ENCODE measurements around the gene TOM1L2.
"Not testable (repeated sequence)": the region's sequence is repeated elsewhere in the genome, so short reads cannot be mapped to it uniquely, and the experiment has no call there.

TOM1L2 gene

DNA sequence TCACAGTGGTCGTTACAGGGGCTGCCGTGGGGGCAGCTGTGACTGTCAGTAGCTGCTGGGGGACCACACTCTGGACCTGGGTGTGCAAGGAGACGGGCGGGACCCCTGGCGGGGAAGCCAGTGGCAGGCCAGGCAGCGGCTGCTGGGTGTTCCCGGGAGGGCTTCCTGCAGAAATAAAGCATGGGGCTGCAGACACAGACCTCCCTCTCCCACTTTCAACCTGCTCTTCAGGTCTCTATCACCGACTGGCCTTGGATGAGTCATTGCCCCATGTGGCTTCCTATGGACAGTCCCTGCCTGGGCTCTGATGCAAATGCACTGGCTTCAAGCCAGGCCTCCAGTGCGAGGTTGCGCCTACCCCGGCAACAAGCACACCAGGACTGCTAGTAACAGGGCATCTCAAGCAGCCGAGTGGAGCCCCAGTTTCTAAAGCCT is 152.6 kb downstream of the TOM1L2 start:
- peak in 1 of 2 donors; percentile 38 for DNase-seq (ENCODE audit: low read depth in 2 of 2)

- DNase-seq (ENCODE audit: low read depth in 2 of 2): no peak
These were observed 153.1 kb downstream of the TOM1L2 start for GRCh38 chr17:17819111-17819510.

DNA sequence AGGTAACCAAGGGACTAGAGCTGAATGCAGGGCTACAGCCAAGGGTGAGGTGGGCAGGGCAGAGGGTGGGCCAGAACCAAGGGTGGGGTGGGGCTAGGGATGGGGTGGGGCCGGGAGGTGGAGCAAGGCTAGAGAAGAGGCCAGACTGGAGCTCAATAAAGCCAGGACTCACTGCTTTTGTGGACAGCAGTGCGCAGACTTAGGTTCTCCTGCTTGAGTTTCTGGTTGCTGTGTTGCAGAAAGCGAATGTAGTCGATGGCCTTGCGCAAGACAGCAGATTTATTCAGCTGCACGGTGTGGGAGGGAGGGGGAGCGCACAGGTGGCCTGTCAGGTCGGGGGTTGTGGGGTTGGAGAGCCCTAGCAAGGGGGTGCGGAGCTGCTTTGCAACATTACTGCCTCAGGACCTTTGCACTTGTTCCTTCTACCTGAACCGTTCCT is 154.1 kb downstream of the TOM1L2 start:
- DNase-seq (ENCODE audit: low read depth in 2 of 2): no peak

DNA sequence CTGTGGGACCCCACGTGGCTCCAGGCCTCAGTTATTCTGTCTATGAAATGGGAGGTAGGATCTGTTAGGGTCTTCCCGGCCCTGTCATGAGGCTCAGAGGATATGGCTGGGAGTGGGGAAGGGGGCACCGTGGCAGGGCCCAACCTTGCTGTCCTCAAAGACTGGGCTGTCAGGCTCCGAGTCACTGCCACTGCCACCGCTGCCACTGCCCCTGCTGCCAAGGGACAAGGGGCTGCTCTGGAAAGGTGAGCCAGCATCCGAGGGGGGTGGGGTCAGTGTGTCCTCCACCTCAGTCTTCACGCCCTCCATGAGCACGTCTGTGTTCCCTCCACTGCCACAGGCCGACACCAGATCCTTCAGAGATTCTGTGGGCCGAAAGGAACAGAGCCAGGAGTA is 154.7 kb downstream of the TOM1L2 start:
- no peak for DNase-seq (ENCODE audit: low read depth in 2 of 2)

GRCh38 chr17:17816831-17817551 is 155.2 kb downstream of the TOM1L2 start:
- DNase-seq (ENCODE audit: low read depth in 2 of 2): no peak

GRCh38 chr17:17816240-17816814 is 155.9 kb downstream of the TOM1L2 start:
- DNase-seq (ENCODE audit: low read depth in 2 of 2): no peak

DNA sequence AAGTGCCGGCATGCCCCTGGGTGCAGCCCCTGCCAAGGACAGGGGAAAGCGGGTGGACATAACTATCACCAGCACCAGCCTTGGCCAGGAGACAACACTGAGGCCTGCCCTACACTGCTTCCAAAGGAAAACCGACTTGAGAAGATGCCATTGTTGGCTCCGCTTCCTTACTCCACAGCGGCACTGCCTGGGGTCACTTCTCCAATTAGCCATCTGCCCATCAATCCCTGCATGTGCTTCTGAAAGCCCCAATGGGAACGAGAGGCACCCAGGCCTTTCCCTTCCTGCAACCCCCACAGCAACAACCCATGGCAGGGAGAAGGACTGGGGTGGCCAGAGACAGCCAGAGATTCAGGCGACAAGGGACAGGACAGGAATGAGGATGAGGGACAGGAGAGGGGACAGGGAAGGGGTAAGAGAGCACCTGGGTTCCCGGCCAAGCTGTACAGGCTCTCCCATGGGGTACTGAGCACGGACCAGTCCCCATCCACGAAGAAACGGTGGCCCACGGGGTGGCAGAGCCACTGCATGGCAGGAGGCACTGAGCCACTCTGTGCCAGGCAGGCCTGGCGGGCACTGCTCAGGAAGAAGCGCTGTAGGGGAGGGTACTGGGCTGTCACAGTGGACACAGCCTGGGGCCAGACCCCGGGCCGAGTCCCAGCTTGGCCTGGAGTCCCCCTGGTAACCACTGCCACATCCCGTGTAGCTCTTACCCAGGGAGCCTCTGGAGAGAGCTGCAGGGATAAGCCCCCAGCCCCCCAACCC is 156.6 kb downstream of the TOM1L2 start:
- DNase-seq (ENCODE audit: low read depth in 2 of 2): no peak

DNA sequence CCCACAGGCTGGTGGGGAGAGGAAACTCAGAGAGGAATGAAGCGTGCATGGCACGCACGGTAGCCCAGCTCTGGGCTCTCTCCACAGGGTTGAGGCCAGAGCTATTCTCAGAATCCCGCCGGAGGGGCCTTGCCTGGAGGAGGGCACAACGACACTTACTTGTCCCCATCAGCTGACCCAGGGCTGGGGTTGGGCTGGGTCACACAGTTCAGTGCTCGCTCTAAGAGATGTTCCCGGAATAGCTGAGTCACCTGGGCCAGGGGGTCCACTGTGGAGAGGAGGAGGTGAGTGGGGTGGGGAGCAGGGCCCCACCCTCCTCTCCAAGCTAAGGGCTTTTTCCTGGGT is 157.2 kb downstream of the TOM1L2 start:
- DNase-seq (ENCODE audit: low read depth in 2 of 2): no peak

GRCh38 chr17:17814162-17815061 is 157.8 kb downstream of the TOM1L2 start:
- DNase-seq (ENCODE audit: low read depth in 2 of 2): no peak

DNA sequence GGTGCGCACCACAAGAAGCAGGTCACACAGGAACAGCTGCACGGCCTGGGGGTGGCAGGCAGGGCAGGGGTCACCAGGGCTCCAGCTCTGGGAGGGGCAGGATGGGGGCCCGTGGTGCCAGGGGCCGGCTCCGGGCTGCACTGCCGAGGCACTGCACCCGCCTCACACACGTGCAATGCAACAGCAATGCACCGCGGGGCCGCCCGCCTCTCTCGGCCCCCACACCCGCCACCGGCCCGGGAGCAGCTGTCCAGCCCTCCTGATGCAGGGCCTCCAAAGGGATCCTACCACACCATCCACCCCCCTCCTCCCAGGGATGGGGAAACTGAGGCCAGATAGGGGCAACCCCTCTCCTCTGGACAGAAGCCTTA is 158.5 kb downstream of the TOM1L2 start:
- no peak for DNase-seq (ENCODE audit: low read depth in 2 of 2)

- no peak for DNase-seq (ENCODE audit: low read depth in 2 of 2)
These were observed 159.0 kb downstream of the TOM1L2 start for GRCh38 chr17:17813055-17813724.

GRCh38 chr17:17812211-17813054 is 159.8 kb downstream of the TOM1L2 start:
- DNase-seq (ENCODE audit: low read depth in 2 of 2): peak; percentile 32 to 59

DNA sequence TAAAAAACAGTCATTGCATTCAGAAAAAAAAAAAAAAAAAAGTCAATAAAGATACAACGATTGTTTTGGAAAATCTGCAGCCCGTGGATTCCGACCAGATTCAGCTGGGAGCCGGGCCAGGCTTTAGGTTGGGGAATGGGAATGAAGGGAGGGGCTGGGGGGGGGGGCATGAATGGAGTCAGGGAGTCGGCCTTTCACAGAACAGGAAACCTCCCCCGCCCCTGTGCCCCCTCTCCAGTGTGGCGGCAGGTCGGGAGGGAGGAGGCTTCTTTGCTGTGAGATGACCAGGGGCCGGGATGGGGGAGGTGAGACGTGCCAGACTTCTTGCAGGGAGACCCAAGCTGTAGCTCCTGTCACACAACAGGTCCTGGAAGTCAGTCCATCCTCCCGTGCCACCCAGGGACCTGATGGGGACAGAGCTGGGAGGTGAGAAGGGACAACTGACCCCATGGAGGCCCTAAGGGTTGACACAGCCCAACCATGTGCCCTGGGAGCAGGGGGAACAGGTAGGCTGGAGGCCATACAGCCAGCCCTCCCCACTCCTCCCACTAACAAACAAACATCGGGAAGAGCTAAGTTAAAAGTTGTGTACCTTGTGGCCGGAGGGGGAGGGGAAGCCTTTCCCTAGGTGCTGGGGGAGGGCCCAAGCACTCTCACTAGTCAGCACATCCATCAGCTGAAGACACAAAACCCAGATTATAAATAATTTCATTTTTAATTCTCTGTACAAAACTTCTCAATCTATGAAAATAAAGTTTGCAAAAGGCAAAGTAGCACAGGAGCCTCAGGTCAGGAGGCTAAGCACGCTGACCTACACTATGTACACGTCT is 160.6 kb downstream of the TOM1L2 start:
- DNase-seq (ENCODE audit: low read depth in 2 of 2): no peak

DNA sequence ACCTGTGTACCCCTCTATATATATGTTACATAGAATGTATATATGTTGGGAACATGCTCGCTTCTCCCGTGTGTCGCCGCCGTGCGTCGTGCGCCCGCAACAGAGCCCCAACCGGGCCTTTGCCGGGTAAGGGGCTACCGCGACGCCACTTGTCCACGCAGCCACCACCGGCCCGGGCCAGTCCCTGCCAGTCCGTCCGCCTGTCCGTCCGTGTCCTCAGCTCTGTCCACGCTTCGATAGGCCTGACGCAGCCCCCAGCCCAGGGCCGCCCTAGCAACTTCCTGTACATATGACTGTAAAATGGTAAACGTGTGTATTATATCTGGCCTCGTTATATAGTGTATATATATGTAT is 161.3 kb downstream of the TOM1L2 start:
- DNase-seq (ENCODE audit: low read depth in 2 of 2): no peak

- no peak for DNase-seq (ENCODE audit: low read depth in 2 of 2)
These were observed 161.9 kb downstream of the TOM1L2 start for GRCh38 chr17:17810084-17810894.

- no peak for DNase-seq (ENCODE audit: low read depth in 2 of 2)
These were observed 162.6 kb downstream of the TOM1L2 start for GRCh38 chr17:17809531-17810083.

- no peak for DNase-seq (ENCODE audit: low read depth in 2 of 2)
These were observed 163.3 kb downstream of the TOM1L2 start for GRCh38 chr17:17808706-17809432.

DNA sequence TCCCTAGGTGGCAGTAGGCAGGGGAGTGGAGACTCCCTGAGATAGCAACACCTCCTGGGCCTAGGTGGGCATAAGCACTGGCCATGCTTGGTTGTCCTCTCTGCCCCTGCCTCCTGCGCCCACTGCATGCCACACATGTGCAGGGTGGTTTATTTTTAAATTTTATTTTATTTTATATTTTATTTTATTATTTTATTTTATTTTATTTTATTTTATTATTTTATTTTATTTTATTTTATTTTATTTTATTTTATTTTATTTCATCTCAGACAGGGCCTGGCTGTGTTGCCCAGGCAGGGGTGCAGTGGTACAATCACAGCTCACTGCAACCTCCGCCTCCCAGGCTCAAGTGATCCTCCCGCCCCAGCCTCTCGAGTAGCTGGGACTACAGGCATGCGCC is 164.0 kb downstream of the TOM1L2 start:
- DNase-seq (ENCODE audit: low read depth in 2 of 2): not testable (repeated sequence)
